HG03342 (cell line): ENCODE measurements around the gene CACNG4.
"Not testable (repeated sequence)": the region's sequence is repeated elsewhere in the genome, so short reads cannot be mapped to it uniquely, and the experiment has no call there.

ENCODE experiments used
- ATAC-seq: cut with Tn5 transposase; IDR thresholded peaks from one replicate; pipeline ENCODE4 v1.9.1; 2021; ENCODE audit warnings: mild to moderate bottlenecking, moderate library complexity; ENCODE audit not compliant: unreplicated experiment

The CACNG4 gene

DNA sequence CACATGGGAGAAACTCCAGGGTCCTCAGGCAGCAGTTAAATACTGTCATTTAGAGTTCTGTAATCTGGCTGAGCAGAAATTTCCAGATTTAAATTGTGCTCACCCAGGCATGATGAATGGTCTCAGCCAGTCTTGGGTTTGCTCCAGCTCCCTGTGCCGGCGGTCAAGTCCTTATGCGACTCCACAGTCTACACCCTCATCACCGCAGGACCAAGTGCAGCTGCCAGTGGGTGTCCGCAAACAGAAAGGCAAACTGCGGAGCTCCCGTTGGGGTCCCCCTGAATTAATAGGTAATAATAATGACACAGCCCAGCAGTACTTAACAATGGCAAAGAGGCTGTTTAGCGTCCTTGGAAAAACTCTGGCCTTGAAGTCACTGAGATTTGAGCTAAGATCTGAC is 3.9 kb upstream of the CACNG4 start:
- no peak for ATAC-seq

- ATAC-seq = no peak
Measured at GRCh38 chr17:66963521-66963908, 992 bp upstream of the CACNG4 start.

GRCh38 chr17:66964930-66965800 is 658 bp downstream of the CACNG4 start:
- ATAC-seq = no peak

DNA sequence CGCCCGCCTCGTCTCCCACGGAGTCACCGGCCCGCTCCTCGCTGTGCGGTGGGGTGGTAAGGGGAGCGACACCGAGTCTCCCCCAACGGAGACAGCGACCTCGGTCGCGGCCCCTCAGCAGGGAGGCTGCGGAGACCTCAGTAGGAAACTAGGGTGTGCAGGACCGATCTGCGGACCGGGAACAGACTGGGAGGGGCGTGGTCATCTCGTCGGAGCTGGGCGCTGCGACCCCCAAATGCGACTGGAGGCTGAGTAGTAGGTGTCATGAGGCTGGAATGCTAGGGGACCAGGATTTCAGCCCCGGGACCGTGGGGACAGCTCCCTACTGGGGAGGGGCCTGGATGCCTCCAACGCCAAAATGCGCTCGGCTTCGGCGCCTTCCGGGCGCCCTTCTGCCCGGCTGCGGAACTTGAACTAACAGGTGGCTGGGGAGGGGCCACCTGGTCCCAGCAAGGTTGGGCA is 1.3 kb downstream of the CACNG4 start:
- ATAC-seq = no peak

GRCh38 chr17:66966298-66966697 is 1.8 kb downstream of the CACNG4 start:
- no peak for ATAC-seq

DNA sequence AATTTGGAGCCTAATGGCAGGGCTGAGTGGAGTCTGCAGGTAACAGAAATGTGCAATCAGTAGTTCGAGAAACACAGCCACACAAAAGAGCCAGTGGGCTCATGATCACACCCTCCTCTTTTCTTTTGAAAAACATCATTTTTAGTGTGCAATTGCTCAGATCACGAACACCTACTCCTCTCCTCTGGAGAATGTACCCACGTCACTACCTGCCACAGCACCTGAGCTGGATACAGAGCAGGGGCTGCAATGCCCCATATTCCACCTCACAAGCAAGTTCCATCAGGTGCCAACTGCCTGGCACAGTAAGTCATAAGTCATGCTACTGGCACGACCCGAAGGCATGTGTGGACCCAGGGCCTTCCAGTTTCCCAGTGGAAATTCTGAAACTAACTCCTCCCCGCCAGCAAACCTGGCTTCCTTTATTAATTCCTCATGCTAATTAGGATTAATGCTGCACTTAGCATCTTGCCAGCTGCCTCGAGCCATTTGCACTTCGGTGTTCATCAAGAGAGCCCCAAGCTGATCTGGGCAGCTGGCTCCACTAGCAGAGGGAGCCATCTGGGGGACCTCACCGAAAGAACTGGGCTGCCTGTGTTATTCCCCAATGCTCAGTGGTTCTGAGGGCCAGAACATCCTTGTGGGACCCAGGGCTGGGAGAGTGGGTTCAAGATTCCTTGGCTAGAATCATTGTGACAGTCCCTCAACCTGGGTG is 2.4 kb downstream of the CACNG4 start:
- ATAC-seq = no peak

DNA sequence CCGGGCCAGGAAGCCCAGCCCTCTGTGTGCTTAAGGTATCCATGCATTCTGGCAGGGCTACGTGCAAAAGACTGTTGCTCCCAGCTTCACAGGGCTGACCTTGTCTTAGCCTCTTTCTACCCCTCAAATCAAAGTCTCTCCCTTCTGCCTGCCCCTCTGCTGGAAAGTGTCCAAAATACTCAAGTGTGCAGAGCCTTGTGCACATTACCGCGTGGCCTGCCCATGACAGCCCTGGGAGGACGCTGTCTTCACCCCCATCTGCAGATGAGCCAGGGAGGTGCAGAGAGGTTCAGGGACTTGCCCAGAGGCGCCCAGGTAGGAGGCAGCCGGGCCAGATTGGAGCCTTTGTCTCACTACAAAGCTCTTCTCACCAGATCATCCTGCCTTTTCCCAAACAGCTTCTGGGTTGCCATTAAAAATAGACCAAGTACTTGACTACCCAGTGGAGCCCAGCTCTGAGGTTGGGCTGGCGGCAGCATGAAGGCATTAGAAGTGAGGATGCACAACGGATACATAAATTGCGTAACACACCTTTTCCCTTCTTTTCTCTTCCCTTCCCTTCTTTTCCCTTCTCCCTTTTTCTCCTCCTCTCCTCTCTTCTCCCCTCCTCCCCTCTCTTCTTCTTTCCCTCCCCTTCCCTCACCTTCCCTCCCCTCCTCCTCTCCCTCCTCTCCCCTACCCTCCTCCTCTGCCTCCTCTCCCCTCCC is 3.5 kb downstream of the CACNG4 start:
- ATAC-seq = no peak

GRCh38 chr17:66968916-66969315 is 4.4 kb downstream of the CACNG4 start:
- no peak for ATAC-seq

GRCh38 chr17:66970140-66970539 is 5.6 kb downstream of the CACNG4 start:
- no peak for ATAC-seq

- ATAC-seq = no peak
Measured at GRCh38 chr17:66970797-66971196, 6.3 kb downstream of the CACNG4 start.

DNA sequence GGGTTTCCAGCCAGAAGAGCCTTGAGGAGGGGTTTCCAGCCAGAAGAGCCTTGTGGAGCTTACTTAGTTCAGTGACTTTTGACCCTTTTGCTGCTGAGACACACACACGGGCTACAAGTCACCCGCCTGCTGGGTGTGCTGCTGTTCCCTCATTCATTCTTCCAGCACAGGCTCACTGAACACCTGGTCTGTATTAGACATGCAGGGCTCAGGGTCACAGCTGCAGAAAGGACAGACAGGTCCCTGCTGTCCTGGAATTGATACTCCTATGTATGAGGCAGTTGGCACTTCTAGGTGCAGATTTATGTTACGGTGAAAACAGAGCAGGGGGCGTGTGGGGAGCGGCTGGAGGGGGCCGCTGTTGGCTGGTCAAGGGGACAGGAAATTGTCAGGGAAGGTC is 6.8 kb downstream of the CACNG4 start:
- no peak for ATAC-seq

DNA sequence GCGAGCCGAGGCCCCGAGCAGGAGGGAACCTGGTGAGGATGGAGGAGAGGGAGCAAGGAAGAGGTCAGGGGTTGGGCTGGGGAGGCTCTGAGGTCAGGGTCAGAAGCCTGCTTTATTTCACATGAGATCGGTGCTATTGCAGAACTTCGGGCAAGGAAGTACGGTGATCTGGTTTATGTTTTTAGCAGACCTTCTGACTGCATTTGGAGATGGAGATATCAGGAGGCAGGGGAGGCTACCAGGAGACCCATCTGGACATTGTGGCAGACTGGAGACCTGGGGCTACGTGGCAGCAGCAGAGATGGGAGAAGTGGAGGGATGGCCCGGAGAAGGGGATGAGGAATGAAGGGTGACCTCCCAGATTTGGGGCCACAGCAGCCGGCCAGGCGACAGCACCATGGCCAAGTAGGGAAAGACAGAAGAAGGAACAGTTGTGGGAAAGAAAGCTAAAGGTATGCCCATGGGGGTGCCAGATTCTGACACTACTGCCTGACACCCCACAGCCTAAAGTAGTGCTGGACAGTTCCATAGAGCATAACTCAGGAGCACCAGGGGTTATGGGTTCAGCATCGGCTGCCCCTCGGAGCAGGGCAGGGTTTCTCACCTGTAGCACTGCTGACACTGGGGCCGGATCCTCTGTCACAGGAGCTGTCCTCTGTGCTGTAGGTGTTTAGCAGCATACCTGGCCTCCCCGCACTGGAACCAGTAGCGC is 7.4 kb downstream of the CACNG4 start:
- no peak for ATAC-seq

DNA sequence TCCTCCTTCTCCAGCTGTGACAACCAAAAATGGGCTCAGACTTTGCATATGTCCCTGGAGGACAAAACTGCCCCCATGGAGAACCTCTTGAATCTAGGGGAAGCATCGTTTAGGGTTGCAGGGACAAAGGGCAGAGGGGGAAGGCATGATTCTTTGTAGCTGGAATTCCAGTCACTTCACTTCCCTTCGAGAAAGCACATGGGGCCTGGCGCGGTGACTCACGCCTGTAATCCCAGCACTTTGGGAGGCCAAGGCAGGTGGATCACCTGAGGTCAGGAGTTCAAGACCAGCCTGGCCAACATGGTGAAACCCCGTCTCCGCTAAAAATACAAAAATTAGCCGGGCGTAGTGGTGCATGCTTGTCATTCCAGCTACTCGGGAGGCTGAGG is 7.9 kb downstream of the CACNG4 start:
- not testable (repeated sequence) for ATAC-seq

GRCh38 chr17:66975188-66975587 is 10.7 kb downstream of the CACNG4 start:
- ATAC-seq = no peak

DNA sequence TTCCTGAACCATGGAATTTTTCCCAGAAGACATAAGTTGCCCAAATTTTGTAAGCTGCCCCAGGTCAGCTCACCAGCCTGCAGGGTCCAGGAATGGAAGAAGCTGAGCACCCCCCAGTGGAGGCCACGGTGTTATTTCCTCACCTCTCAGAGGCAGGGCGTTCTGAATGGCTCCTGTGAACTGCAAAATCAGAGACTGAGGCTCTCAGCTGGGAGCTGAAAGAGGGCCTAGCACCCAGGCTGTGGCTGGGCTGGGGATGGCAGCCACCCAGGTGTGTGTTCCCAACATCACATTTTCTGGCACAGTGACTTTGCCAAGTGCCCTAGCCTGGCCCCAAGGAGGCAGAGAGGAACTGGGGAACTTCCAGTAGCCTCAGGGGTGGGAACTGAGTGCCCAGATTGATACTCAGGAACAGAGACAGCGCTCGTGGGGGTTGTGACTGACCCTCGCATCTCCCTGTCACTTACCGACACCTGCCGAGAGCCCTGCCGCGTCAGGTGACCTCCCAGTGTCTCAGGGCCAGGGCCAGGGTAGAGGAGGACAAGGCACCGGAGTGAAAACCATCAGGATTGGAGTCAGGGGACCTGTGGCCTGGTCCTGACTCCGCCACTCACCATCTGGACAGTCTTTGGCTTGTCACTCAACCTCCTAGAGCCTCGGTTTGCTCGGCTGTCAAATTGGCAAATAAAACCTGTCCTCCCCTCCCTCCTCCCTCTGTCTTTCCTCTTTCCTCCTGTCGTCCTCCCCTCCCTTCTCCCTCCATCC is 11.3 kb downstream of the CACNG4 start:
- ATAC-seq = no peak

GRCh38 chr17:66976379-66976663 is 11.8 kb downstream of the CACNG4 start:
- no peak for ATAC-seq

DNA sequence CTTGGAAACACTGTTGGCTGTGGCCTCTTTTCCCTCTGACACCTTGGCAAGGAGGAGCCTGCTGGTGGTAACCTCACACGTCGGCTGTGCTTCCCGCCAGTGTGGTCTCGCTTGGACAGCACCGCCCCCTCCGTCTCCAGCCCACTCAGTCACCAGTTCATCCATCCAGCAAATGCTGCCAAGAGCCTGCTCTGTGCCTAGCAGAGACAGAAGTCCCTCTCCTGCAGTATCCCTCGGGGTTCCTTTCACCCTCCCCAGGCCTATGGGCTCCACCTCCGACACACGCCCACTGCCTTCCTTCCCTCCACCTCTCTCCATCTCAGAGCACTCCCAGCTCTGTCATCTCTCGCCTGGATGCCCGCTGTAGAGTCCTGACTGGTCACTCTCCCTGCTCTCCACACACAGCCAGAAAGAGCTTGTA is 12.3 kb downstream of the CACNG4 start:
- ATAC-seq = no peak

GRCh38 chr17:66978514-66979061 is 14.1 kb downstream of the CACNG4 start:
- ATAC-seq = no peak

DNA sequence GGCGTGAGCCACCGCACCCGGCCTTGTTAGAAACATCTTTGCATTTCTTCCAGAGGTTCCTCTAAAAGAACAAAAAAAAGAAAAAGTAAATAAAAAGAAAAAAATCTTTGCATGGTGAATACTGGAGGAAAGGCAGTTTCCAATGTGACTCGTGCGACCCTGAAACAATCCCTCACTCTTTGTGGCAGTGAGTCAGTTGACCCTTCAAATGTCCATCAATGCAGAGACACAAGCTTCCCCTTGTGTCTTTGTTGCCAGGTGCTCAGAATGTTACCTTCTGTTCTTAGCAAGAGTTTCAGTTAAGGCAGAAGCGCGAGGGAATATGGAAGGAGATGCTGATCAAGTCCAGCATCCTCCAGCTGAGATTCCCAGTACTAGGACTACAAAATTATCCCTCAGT is 16.4 kb downstream of the CACNG4 start:
- ATAC-seq = no peak

GRCh38 chr17:66981983-66982508 is 17.5 kb downstream of the CACNG4 start:
- no peak for ATAC-seq
